IPS-18a (cell line): ENCODE results near the gene PCBP4.

Experiments used
- H3K27ac ChIP-seq: one replicate; pipeline ENCODE4 v1.5.1; 2013; ENCODE audit warnings: low read length
- H3K27me3 ChIP-seq: one replicate; pipeline ENCODE4 v1.6.1; 2013; ENCODE audit warnings: mild to moderate bottlenecking, low read length; ENCODE audit not compliant: control insufficient read depth, insufficient read depth
- H3K36me3 ChIP-seq: one replicate; pipeline ENCODE4 v1.6.1; 2013; ENCODE audit warnings: low read depth, low read length; ENCODE audit not compliant: control insufficient read depth
- H3K4me1 ChIP-seq: one replicate; pipeline ENCODE4 v1.6.1; 2013; ENCODE audit warnings: low read depth, low read length; ENCODE audit not compliant: control insufficient read depth
- H3K4me3 ChIP-seq: one replicate; pipeline ENCODE4 v1.5.1; 2013; ENCODE audit warnings: low read length
- H3K9ac ChIP-seq: one replicate; pipeline ENCODE4 v1.6.1; 2013; ENCODE audit warnings: mild to moderate bottlenecking, low read length, moderate library complexity
- H3K9me3 ChIP-seq: one replicate; pipeline ENCODE4 v1.6.1; 2013; ENCODE audit warnings: low read depth, low read length; ENCODE audit not compliant: control insufficient read depth

Gene PCBP4

GRCh38 chr3:51940648-51941462 lies 26.4 kb downstream of the PCBP4 start:
- H3K27me3 ChIP-seq: no peaks in the 10 kb centered on the region
- H3K4me1 ChIP-seq: peaks cover 5% of the 10 kb centered on the region
- peaks cover 34% of the 10 kb centered on the region for H3K36me3 ChIP-seq
- H3K9ac ChIP-seq: peak overlapping the region; percentile 83
- no peaks in the 10 kb centered on the region for H3K9me3 ChIP-seq
- no peak overlapping the region for H3K27ac ChIP-seq
- peak overlapping the region; percentile 90 for H3K4me3 ChIP-seq

- H3K4me1 ChIP-seq: peaks cover 5% of the 10 kb centered on the region
- no peak overlapping the region for H3K9ac ChIP-seq
- H3K4me3 ChIP-seq: no peak overlapping the region
- H3K27ac ChIP-seq: no peak overlapping the region
- H3K36me3 ChIP-seq: peaks cover 52% of the 10 kb centered on the region
- H3K27me3 ChIP-seq: no peaks in the 10 kb centered on the region
- H3K9me3 ChIP-seq: no peaks in the 10 kb centered on the region
Measured at GRCh38 chr3:51938780-51939425, 28.4 kb downstream of the PCBP4 start.

- no peak overlapping the region for H3K27ac ChIP-seq
- H3K9ac ChIP-seq: no peak overlapping the region
- H3K36me3 ChIP-seq: peaks cover 59% of the 10 kb centered on the region
- H3K9me3 ChIP-seq: no peaks in the 10 kb centered on the region
- peaks cover 5% of the 10 kb centered on the region for H3K4me1 ChIP-seq
- no peaks in the 10 kb centered on the region for H3K27me3 ChIP-seq
- H3K4me3 ChIP-seq: no peak overlapping the region
Measured at GRCh38 chr3:51937611-51938450, 29.4 kb downstream of the PCBP4 start.

GRCh38 chr3:51937014-51937413 lies 30.2 kb downstream of the PCBP4 start:
- H3K27ac ChIP-seq: no peak overlapping the region
- no peaks in the 10 kb centered on the region for H3K9me3 ChIP-seq
- no peaks in the 10 kb centered on the region for H3K27me3 ChIP-seq
- no peaks in the 10 kb centered on the region for H3K4me1 ChIP-seq
- H3K4me3 ChIP-seq: no peak overlapping the region
- H3K36me3 ChIP-seq: peaks cover 63% of the 10 kb centered on the region
- H3K9ac ChIP-seq: no peak overlapping the region

- Histone ChIP-seq H3K9ac (no peak overlapping the region), H3K4me1 (no peaks in the 10 kb centered on the region), H3K27ac (no peak overlapping the region), H3K27me3 (no peaks in the 10 kb centered on the region), H3K9me3 (no peaks in the 10 kb centered on the region), H3K4me3 (no peak overlapping the region), H3K36me3 (peaks cover 63% of the 10 kb centered on the region)
Measured at GRCh38 chr3:51935886-51936755, 31.1 kb downstream of the PCBP4 start.

- no peak overlapping the region for H3K9ac ChIP-seq
- H3K36me3 ChIP-seq: peaks cover 63% of the 10 kb centered on the region
- H3K27ac ChIP-seq: no peak overlapping the region
- no peak overlapping the region for H3K4me3 ChIP-seq
- H3K27me3 ChIP-seq: no peaks in the 10 kb centered on the region
- no peaks in the 10 kb centered on the region for H3K4me1 ChIP-seq
- H3K9me3 ChIP-seq: no peaks in the 10 kb centered on the region
Measured at GRCh38 chr3:51934991-51935885, 32.0 kb downstream of the PCBP4 start.

GRCh38 chr3:51934139-51934850 lies 33.0 kb downstream of the PCBP4 start:
- H3K9me3 ChIP-seq: no peaks in the 10 kb centered on the region
- no peak overlapping the region for H3K27ac ChIP-seq
- H3K36me3 ChIP-seq: peaks cover 62% of the 10 kb centered on the region
- H3K27me3 ChIP-seq: no peaks in the 10 kb centered on the region
- H3K4me3 ChIP-seq: no peak overlapping the region
- H3K9ac ChIP-seq: no peak overlapping the region
- no peaks in the 10 kb centered on the region for H3K4me1 ChIP-seq

- no peak overlapping the region for H3K27ac ChIP-seq
Measured at GRCh38 chr3:51933471-51934138, 33.6 kb downstream of the PCBP4 start.

GRCh38 chr3:51932471-51933370 lies 34.5 kb downstream of the PCBP4 start:
- Histone ChIP-seq H3K36me3 (peaks cover 47% of the 10 kb centered on the region), H3K9me3 (no peaks in the 10 kb centered on the region), H3K4me1 (no peaks in the 10 kb centered on the region), H3K4me3 (no peak overlapping the region), H3K27me3 (no peaks in the 10 kb centered on the region), H3K27ac (no peak overlapping the region), H3K9ac (no peak overlapping the region)

More at GRCh38 chr3:51933471-51934138, 33.6 kb downstream of the PCBP4 start:
- no peaks in the 10 kb centered on the region for H3K9me3 ChIP-seq
- H3K36me3 ChIP-seq: peaks cover 56% of the 10 kb centered on the region
- no peaks in the 10 kb centered on the region for H3K27me3 ChIP-seq
- H3K9ac ChIP-seq: no peak overlapping the region
- no peak overlapping the region for H3K4me3 ChIP-seq
- no peaks in the 10 kb centered on the region for H3K4me1 ChIP-seq
